GM10248 (cell line): Measurements from ENCODE around the gene PINLYP.
"Not testable (repeated sequence)": the region's sequence is repeated elsewhere in the genome, so short reads cannot be mapped to it uniquely, and the experiment has no call there.

Experiments
- CTCF ChIA-PET: fragments of 300-600 bp; sonication (Branson Sonifier 250); formaldehyde crosslinking; extraction: SDS; loops from one replicate; lab custom pipeline; 2021; ENCODE audit warnings: antibody characterized with exemption; lab: Yijun Ruan, JAX
- POLR2A ChIA-PET: fragments of 350-650 bp; sonication (Branson Sonifier 250); formaldehyde crosslinking; extraction: SDS; loops from one replicate; lab custom pipeline; 2020; ENCODE audit warnings: antibody characterized with exemption; lab: Yijun Ruan, JAX
- DNase-seq: peaks from one replicate; pipeline ENCODE4 v3.0.0; 2012; ENCODE audit errors: extremely low spot score
- CTCF ChIP-seq: IDR thresholded peaks from 2 replicates; pipeline ENCODE4 v1.5.1; 2012; ENCODE audit warnings: mild to moderate bottlenecking, low read depth; ENCODE audit errors: extremely low read depth, missing control alignments, control extremely low read depth

The PINLYP gene

GRCh38 chr19:43578787-43579186 is 3.2 kb downstream of the PINLYP start:
- ChIA-PET POLR2A (no interaction called here), CTCF (interaction anchor here (1.2 to 10.4 kb wide), 3 partner anchors 16 to 22 kb away, joined by 7 to 97 read pairs (median 7); no protein-coding TSS in a partner anchor)
- no peak for TF ChIP-seq CTCF
- no peak for DNase-seq

GRCh38 chr19:43581467-43581866 is 5.9 kb downstream of the PINLYP start:
- ChIA-PET CTCF (interaction anchor here (2.2 to 3.7 kb wide), 2 partner anchors 13 to 27 kb away, joined by 4 to 23 read pairs; no protein-coding TSS in a partner anchor), POLR2A (no interaction called here)
- no peak for TF ChIP-seq CTCF
- no peak for DNase-seq

- POLR2A ChIA-PET = no interaction called here
- no peak for DNase-seq
- CTCF ChIA-PET = interaction anchor here (2.2 to 3.7 kb wide), 3 partner anchors 12 to 28 kb away, joined by 4 to 23 read pairs (median 9); partner anchors contain the start of genes IRGQ and ZNF576
- TF ChIP-seq CTCF = no peak
Observed at GRCh38 chr19:43582495-43582894, 6.9 kb downstream of the PINLYP start.

GRCh38 chr19:43584484-43584883 is 8.9 kb downstream of the PINLYP start:
- POLR2A ChIA-PET = no interaction called here
- no peak for DNase-seq
- no peak for TF ChIP-seq CTCF
- CTCF ChIA-PET = interaction anchor here (0.8 to 3.7 kb wide), 5 partner anchors 10 to 225 kb away, joined by 3 to 23 read pairs (median 4); partner anchors contain the start of genes IRGQ and ZNF576

GRCh38 chr19:43586346-43586745 is 10.7 kb downstream of the PINLYP start:
- TF ChIP-seq CTCF = no peak
- ChIA-PET CTCF (interaction anchor here (0.9 to 4.0 kb wide), 3 partner anchors 8 to 31 kb away, joined by 3 to 13 read pairs (median 4); partner anchors contain the start of genes IRGQ and ZNF576), POLR2A (no interaction called here)
- DNase-seq = no peak

- CTCF ChIA-PET = interaction anchor here (0.9 to 4.0 kb wide), 3 partner anchors 8 to 32 kb away, joined by 3 to 13 read pairs (median 4); partner anchors contain the start of genes IRGQ and ZNF576
- DNase-seq, POLR2A ChIA-PET: not testable (repeated sequence)
Observed at GRCh38 chr19:43587029-43587428, 11.4 kb downstream of the PINLYP start.

- DNase-seq = no peak
- ChIA-PET POLR2A (no interaction called here), CTCF (interaction anchor here (1.0 to 4.0 kb wide), 3 partner anchors 34 to 142 kb away, joined by 3 to 13 read pairs (median 3); partner anchors contain the start of gene PHLDB3)
- TF ChIP-seq CTCF = no peak
Observed at GRCh38 chr19:43589277-43589676, 13.7 kb downstream of the PINLYP start.
